Skeletal muscle satellite cell (primary cell): Measurements from ENCODE around the gene ATG9A.
"Not testable (repeated sequence)": the region's sequence is repeated elsewhere in the genome, so short reads cannot be mapped to it uniquely, and the experiment has no call there.

Source experiments
- H3K27me3 ChIP-seq: 2 replicates; pipeline ENCODE4 v1.7.0; 2013; ENCODE audit warnings: low read length; ENCODE audit not compliant: control insufficient read depth, insufficient read depth
- H3K36me3 ChIP-seq: 2 replicates; pipeline ENCODE4 v1.7.0; 2013; ENCODE audit warnings: mild to moderate bottlenecking, control low read depth, low read length; ENCODE audit not compliant: insufficient read depth
- H3K4me1 ChIP-seq: 2 replicates; pipeline ENCODE4 v1.7.0; 2013; ENCODE audit warnings: low read length; ENCODE audit not compliant: control insufficient read depth, insufficient read depth
- H3K4me2 ChIP-seq: 2 replicates; pipeline ENCODE4 v1.7.0; 2013; ENCODE audit warnings: mild to moderate bottlenecking, low read length
- H3K4me3 ChIP-seq: 2 replicates; pipeline ENCODE4 v1.7.0; 2013; ENCODE audit warnings: low read length
- H3K9ac ChIP-seq: 2 replicates; pipeline ENCODE4 v1.7.0; 2013; ENCODE audit warnings: mild to moderate bottlenecking, low read depth, low read length, moderate library complexity
- H3K9me3 ChIP-seq: replicated peaks from 2 replicates; pipeline ENCODE4 v1.7.0; 2013; ENCODE audit warnings: mild to moderate bottlenecking, control low read depth, low read length

Gene ATG9A

DNA sequence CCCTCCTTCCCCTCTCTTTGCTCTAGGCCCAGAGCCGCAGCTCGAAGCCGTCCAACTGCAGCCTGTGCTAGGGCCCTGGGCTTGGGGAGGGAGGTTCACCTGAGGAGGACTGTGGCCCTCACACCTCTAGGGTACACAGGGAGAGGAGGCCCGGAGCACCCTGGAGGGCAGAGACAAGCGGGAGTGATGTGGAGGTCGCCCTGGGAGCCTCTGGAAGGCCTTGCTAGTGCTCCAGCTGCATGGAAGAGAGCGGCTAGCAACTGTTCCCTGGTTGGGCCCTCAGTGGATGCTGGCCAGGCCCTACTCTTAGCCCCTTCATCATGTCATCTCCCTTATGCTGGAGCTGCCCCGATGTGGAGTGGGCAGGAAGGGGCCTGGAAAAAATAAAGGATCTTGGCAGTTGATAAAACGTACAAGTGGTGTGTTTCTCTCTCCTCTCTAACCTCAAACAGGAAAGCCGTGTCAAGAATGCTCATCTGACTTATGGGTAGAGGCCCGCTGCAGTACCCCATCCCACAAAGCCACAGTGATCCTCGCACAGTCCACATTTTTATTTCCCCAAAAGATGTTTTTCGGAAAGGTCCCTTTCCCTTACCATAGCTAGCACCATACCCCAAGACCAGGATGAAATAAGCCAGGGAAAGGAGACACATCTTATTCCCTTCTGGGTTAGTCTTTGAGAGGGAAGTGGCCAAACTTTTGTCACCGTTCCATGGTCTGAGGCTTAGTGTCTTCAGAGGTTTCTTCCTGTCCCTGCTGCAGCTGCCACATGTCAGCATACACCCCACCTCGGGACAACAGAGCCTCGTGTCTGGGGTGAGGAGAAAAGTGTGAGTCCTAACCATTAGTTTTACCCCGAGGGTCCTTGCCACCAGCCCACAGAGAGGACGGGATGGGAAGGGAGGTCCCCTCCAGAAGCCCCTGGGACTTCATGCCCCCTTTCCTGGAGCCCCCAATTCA, 19.9 kb downstream of the ATG9A start:
- H3K9me3 ChIP-seq, result no peaks in the 10 kb centered on the region
- H3K4me3 ChIP-seq, result no peak overlapping the region
- peaks cover 19% of the 10 kb centered on the region for H3K4me1 ChIP-seq
- no peak overlapping the region for H3K4me2 ChIP-seq
- H3K36me3 ChIP-seq, result peaks cover 58% of the 10 kb centered on the region
- no peak overlapping the region for H3K9ac ChIP-seq
- H3K27me3 ChIP-seq, result no peaks in the 10 kb centered on the region

DNA sequence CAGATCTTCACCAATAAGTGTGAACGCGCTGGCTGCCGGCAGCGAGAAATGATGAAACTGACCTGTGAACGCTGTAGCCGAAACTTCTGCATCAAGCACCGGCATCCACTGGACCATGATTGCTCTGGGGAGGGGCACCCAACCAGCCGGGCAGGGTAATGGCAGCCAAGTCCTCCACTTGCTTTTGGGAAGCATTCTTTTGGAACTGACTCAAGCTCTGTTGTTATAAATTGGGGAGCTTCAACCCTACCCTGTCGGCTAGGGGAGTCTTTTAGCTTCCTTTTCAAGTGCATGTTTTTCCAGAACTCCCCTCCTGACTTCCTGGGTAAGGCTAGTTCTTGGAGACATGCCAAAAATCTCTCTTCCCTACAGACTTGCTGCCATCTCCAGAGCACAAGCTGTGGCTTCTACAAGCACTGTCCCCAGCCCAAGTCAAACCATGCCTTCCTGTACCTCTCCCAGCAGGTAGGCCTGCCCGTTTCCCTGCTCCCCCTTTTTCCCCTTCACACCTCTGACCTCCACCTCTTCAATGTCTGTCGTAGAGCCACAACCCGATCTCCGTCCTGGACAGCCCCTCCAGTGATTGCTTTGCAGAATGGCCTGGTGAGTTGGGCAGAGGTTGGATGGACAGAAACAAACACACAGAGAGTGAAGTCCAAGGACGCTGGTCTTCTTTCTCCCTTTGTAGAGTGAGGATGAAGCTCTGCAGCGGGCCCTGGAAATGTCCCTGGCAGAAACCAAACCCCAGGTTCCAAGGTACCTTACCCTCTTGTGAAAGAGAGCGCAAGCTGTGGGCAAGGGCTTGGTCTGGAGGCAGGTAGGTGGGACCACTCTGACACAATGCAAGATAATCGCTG, 21.3 kb downstream of the ATG9A start:
- peaks cover 44% of the 10 kb centered on the region for H3K36me3 ChIP-seq
- peak overlapping the region; percentile 53 for H3K9ac ChIP-seq
- peak overlapping the region; percentile 97 for H3K4me2 ChIP-seq
- peak overlapping the region; percentile 86 for H3K4me3 ChIP-seq
- no peaks in the 10 kb centered on the region for H3K9me3 ChIP-seq
- peaks cover 19% of the 10 kb centered on the region for H3K4me1 ChIP-seq
- H3K27me3 ChIP-seq, result no peaks in the 10 kb centered on the region

DNA sequence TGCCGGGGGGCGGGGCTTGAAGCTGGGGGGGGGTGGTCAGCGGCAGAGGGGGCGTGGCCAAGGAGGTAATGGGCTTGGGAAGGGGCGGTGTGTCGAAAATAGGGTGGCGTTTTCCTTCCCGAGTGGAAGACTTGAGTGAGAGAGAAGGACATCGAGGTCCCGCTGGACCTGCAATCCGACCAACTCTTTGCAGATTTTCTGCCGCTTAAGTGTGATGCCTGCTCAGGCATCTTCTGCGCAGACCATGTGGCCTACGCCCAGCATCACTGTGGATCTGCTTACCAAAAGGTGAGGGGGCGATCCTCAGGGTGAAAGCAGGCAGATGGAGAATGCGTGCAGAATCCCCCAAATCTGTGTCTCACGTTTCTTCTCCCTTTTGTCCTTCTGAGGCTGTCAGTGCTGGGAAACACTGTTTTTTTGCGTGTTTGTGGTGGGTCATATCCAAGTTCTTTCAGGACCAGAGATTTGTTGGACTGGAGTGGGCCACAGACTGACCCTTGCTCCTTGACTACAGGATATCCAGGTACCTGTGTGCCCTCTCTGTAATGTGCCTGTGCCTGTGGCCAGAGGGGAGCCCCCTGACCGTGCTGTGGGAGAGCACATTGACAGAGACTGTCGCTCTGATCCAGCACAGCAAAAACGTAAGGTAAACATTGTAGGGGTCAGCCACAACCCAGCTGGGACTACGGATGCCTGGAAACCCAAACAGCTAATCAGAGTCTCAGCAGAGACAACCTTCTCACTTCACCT, 22.1 kb downstream of the ATG9A start:
- Histone ChIP-seq H3K9me3 (no peaks in the 10 kb centered on the region), H3K9ac (peak overlapping the region; percentile 83), H3K36me3 (peaks cover 36% of the 10 kb centered on the region), H3K4me2 (peak overlapping the region; percentile 97), H3K4me1 (peaks cover 19% of the 10 kb centered on the region), H3K27me3 (no peaks in the 10 kb centered on the region), H3K4me3 (peak overlapping the region; percentile 86)

DNA sequence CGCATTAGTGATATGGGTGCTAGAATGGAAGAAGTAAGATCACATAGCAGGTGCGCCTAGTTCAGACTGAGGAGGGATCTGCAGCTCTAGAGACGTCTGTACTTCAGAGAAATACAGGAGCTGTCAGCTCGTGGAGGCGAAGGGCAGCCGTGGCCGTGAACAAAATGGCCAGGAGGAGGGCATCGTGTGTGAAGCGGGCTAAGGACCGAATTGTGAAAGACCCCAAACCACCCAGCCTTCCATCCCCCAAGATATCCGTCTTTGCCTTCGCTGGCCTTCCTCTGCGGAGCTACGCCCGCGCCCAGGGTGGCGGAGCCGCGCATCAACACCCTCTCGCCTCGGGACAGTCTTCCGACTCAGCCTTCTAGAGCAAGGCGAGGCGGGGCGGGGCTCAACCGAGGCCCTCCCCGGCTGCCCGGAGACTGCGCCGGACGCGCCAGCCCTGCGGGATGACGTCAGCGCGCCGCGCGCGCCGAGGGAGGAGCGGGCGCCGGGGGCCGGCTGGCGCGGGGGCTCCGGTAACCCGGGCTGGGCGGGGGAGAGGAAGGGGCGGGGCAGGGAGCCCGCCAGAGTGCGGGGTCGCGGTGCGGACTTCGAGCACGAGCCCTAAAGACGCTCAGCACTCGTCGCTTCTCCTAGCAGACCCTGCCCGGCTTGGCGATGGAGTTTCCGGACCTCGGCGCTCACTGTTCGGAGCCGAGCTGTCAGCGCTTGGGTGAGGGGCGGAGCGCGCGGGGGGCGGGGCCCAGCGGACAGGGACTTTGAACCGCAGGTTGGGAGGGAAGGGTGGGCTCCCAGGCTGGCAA, 22.9 kb downstream of the ATG9A start, which contains the start of gene ZFAND2B:
Gene ZFAND2B (plus strand): TSS at position 455 of the 806 bp plus-strand sequence. CDS start 206 bp downstream, at position 661.
- peak within 1 kb of the TSS; percentile 97 for H3K4me2 ChIP-seq
- peaks cover 32% of the 10 kb centered on the region for H3K36me3 ChIP-seq
- H3K27me3 ChIP-seq, result no peaks in the 10 kb centered on the region
- peak within 1 kb of the TSS; percentile 83 for H3K9ac ChIP-seq
- peaks cover 19% of the 10 kb centered on the region for H3K4me1 ChIP-seq
- H3K4me3 ChIP-seq, result peak within 1 kb of the TSS; percentile 86
- no peaks in the 10 kb centered on the region for H3K9me3 ChIP-seq

DNA sequence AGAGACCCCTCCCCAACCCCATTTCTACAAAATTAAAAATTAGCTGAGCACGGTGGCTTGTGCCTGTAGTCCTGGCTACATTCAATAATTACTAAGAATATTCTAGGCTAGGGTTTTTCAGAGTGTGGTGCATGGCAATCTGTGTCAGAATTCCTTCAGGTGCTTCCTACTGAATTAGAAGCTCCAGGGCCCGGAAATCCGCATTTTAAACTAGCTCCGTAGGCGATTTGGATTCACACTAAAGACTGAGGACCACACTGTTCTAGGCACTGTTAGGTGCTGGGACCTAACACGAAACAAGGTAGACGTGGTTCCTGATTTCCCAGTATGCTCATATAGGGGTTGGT, 23.5 kb downstream of the ATG9A start:
- Histone ChIP-seq H3K9ac (peak overlapping the region; percentile 83), H3K4me2 (peak overlapping the region; percentile 97), H3K4me1 (peaks cover 19% of the 10 kb centered on the region), H3K9me3 (no peaks in the 10 kb centered on the region), H3K36me3 (peaks cover 28% of the 10 kb centered on the region), H3K4me3 (peak overlapping the region; percentile 86), H3K27me3 (no peaks in the 10 kb centered on the region)

DNA sequence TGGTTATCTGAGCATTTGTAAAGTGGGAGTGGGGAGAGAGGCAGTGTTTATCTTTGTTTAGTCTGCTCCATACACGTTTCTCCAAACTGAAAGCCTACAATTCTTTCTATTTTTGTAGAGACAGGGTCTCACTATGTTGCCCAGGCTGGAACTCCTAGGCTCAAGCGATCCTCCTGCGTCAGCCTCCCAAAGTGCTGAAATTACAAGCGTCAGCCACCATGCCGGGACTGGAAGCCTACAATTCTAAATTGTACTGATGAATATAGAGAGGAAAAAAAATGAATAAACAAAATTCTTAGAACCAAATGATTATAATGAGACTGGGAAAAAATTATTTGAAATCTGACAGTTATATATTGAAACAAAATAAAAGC, 24.3 kb downstream of the ATG9A start:
- no peak overlapping the region for H3K4me2 ChIP-seq
- H3K9ac ChIP-seq, result no peak overlapping the region
- H3K9me3 ChIP-seq, result no peaks in the 10 kb centered on the region
- no peak overlapping the region for H3K4me3 ChIP-seq
- H3K27me3 ChIP-seq, result peaks cover 4% of the 10 kb centered on the region
- H3K4me1 ChIP-seq, result peaks cover 19% of the 10 kb centered on the region
- H3K36me3 ChIP-seq, result peaks cover 20% of the 10 kb centered on the region

DNA sequence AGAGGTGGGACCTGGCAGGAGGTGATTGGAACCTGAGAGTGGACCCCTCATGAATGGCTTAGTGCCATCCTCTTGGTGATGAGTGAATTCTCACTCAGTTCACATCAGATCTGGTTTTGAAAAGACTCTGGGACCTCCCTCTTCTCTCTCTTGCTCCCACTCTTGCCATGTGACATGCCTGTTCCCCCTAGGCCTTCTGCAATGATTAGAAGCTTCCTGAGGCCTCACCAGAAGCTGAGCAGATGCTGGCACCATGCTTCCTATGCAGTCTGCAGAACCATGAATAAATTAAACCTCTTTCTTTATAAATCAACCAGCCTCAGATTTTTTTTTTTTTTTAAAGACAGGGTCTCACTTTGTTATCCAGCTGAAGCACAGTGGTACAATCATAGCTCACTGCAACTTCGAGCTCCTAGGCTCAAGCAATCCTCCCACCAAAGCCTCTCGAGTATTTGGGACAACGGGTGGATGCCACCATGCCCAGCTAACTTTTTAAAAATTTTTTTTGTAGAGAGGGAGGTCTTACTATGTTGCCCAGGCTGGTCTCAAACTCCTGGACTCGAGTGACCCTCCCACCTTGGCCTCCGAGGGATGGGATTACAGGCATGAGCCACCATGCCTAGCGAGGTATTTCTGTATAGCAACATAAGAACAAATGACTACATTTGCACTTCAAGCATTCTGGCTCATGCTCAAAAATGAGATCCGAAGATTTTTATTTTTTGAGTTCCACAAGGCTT, 24.8 kb downstream of the ATG9A start:
- Histone ChIP-seq H3K4me3 (no peak overlapping the region), H3K4me1 (peaks cover 19% of the 10 kb centered on the region), H3K9me3 (no peaks in the 10 kb centered on the region), H3K9ac (no peak overlapping the region), H3K36me3 (peaks cover 15% of the 10 kb centered on the region), H3K27me3 (peaks cover 6% of the 10 kb centered on the region), H3K4me2 (no peak overlapping the region)

DNA sequence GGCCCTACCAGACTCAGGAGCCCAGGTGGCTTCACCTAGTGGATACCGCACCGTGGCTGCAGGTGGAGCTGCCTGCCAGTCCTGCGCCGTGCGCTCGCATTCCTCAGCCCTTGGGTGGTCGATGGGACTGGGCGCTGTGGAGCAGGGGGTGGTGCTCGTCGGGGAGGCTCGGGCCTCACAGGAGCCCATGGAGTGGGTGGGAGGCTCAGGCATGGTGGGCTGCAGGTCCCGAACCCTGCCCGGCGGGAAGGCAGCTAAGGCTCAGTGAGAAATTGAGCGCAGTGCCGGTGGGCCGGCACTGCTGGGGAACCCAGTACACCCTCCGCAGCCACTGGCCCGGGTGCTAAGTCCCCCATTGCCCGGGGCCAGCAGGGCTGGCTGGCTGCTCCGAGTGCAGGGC, 28.1 kb downstream of the ATG9A start:
- not testable (repeated sequence) for H3K4me1 ChIP-seq, H3K9me3 ChIP-seq, H3K36me3 ChIP-seq, H3K9ac ChIP-seq, H3K4me2 ChIP-seq, H3K4me3 ChIP-seq
- peaks cover 14% of the 10 kb centered on the region for H3K27me3 ChIP-seq

DNA sequence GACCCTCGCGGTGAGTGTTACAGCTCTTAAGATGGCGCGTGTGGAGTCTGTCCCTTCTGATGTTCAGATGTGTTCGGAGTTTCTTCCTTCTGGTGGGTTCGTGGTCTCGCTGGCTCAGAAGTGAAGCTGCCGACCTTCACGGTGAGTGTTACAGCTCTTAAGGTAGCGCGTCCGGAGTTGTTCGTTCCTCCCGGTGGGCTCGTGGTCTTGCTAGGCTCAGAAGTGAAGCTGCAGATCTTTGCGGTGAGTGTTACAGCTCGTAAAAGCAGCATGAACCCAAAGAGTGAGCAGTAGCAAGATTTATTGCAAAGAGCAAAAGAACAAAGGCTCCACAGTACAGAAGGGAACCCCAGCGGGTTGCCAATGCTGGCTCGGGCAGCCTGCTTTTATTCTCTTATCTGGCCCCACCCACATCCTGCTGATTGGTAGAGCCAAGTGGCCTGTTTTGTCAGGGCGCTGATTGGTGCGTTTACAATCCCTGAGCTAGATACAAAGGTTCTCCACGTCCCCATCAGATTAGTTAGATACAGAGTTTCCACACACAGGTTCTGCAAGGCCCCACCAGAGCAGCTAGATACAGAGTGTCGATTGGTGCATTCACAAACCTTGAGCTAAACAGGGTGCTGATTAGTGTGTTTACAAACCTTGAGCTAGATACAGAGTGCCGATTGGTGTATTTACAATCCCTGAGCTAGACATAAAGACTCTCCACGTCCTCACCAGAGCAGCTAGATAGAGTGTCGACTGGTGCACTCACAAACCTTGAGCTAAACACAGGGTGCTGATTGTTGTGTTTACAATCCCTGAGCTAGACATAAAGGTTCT, 28.7 kb downstream of the ATG9A start:
- H3K4me1 ChIP-seq, H3K36me3 ChIP-seq, H3K9ac ChIP-seq, H3K9me3 ChIP-seq, H3K4me3 ChIP-seq, H3K4me2 ChIP-seq: not testable (repeated sequence)
- peaks cover 15% of the 10 kb centered on the region for H3K27me3 ChIP-seq
